ENCODE data around the gene C1orf115. TPM values are rescaled to one million over a fixed set of nuclear protein-coding genes. Genes with fewer than 3 reads are reported as not detected.
A peak's percentile ranks its signal among the peaks of the same experiment; 100 is the strongest.

C1orf115 gene
- total RNA-seq (2022) (26.5 and 33.9 TPM in 2 replicates), Bru-seq, nascent RNA (percentile 72 among the genes with signal in this experiment), BruChase-seq, experiment 1, labeled RNA remaining after a 2-hour chase (percentile 83 among the genes with signal in this experiment), BruChase-seq, experiment 2, labeled RNA remaining after a 6-hour chase (percentile 91 among the genes with signal in this experiment)
- long read RNA-seq, transcript C1orf115-201 (2 exons, 3,413 nt): major isoform, 137 of 150 reads
- long read RNA-seq, partial matches to known transcripts: 13 of 150 reads
- long read RNA-seq, other reads (novel, unspliced or antisense): 0 of 150 reads

- Mint-ChIP-seq H3K36me3 (ENCODE audit: insufficient read depth, unreplicated experiment) (peaks cover 5% of the 10 kb centered on the region), H3K4me3 (ENCODE audit: unreplicated experiment) (peak within 1 kb of the TSS; percentile 94), H3K27ac (ENCODE audit: unreplicated experiment) (peak within 1 kb of the TSS; percentile 82), H3K4me1 (ENCODE audit: low read depth, unreplicated experiment) (no peaks in the 10 kb centered on the region), H3K27me3 (ENCODE audit: insufficient read depth, unreplicated experiment) (no peaks in the 10 kb centered on the region), H3K9me3 (ENCODE audit: unreplicated experiment) (no peaks in the 10 kb centered on the region)
- TF ChIP-seq CTCF (IDR thresholded peaks at IDR 0.05; ENCODE audit: insufficient read depth in 1 of 2, low read depth in 1 of 2, low read length in 1 of 2, severe bottlenecking in 1 of 2, unreplicated experiment in 1 of 2): peak; percentile 95 to 98
- Histone ChIP-seq H3K36me3 (ENCODE audit: control insufficient read depth, insufficient read depth, low read length) (no peaks in the 10 kb centered on the region), H3K4me3 (ENCODE audit: low read depth, low read length) (peak within 1 kb of the TSS; percentile 94), H3K4me1 (peaks cover 8% of the 10 kb centered on the region; the same call in 1 of the 2 replicates), H3K9me3 (no peaks in the 10 kb centered on the region), H3K27me3 (replicated peaks; ENCODE audit: control insufficient read depth, insufficient read depth, low read length) (no peaks in the 10 kb centered on the region)
- intact Hi-C loops (cut with micrococcal nuclease; ENCODE audit: unreplicated experiment): loop anchor here (1.0 to 5.0 kb wide), 4 partner anchors 43 to 418 kb away; partner anchors contain the start of genes MTARC2 and RAB3GAP2
- no TSS peak for BruUV-seq (replicated peaks)
- ChIA-PET CTCF (interaction anchor here (1.4 to 2.3 kb wide), 3 partner anchors 43 to 86 kb away, joined by 3 to 33 read pairs (median 11); partner anchors contain the start of gene MTARC2), POLR2A (no interaction called here)
- peak; percentile 80 to 95 for DNase-seq
These were observed at the start of gene C1orf115 for GRCh38 chr1:220690140-220691052. Gene C1orf115 (plus strand): TSS chr1:220690363. CDS start chr1:220690403, 40 bp downstream.

DNA sequence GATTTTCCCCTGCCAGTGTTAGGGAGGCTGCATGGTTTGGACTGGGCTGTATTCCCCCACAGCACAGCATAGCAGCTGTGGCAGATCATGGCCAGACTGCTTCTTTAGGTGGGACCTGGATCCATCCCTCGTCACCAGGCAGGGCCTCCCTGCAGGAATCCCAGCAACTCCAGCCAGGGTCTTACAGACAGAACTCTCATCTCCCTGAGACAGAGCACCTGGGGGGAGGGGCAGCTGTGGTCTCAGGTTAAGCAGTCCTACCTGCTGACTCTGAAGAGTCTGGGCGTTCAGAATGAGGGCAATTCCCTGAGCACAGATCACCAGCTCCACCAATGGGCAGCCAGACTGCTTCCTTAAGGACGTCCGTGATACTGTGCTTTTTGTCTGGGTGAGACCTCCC is 47.9 kb upstream of the C1orf115 start:
- Mint-ChIP-seq H3K27me3 (ENCODE audit: insufficient read depth, unreplicated experiment) (peaks cover 8% of the 10 kb centered on the region), H3K27ac (ENCODE audit: unreplicated experiment) (no peak overlapping the region), H3K4me1 (ENCODE audit: low read depth, unreplicated experiment) (no peaks in the 10 kb centered on the region), H3K9me3 (ENCODE audit: unreplicated experiment) (no peaks in the 10 kb centered on the region), H3K4me3 (ENCODE audit: unreplicated experiment) (no peak overlapping the region), H3K36me3 (ENCODE audit: insufficient read depth, unreplicated experiment) (no peaks in the 10 kb centered on the region)
- no peak for TF ChIP-seq CTCF (IDR thresholded peaks at IDR 0.05; ENCODE audit: insufficient read depth in 1 of 2, low read depth in 1 of 2, low read length in 1 of 2, severe bottlenecking in 1 of 2, unreplicated experiment in 1 of 2)
- no peaks in the 10 kb centered on the region for H3K9me3 ChIP-seq
- H3K4me1 ChIP-seq: no peaks in the 10 kb centered on the region
- intact Hi-C loops (cut with micrococcal nuclease; ENCODE audit: unreplicated experiment): no loop called here
- BruUV-seq (replicated peaks): no TSS peak
- POLR2A ChIA-PET: no interaction called here
- H3K27me3 ChIP-seq (replicated peaks; ENCODE audit: control insufficient read depth, insufficient read depth, low read length): no peaks in the 10 kb centered on the region
- CTCF ChIA-PET: no interaction called here
- peak in 1 of 2 experiments; percentile 6 for DNase-seq
- no peaks in the 10 kb centered on the region for H3K36me3 ChIP-seq (ENCODE audit: control insufficient read depth, insufficient read depth, low read length)
- no peak overlapping the region for H3K4me3 ChIP-seq (ENCODE audit: low read depth, low read length)

GRCh38 chr1:220652995-220653394 is 37.2 kb upstream of the C1orf115 start:
- no peaks in the 10 kb centered on the region for H3K36me3 Mint-ChIP-seq (ENCODE audit: insufficient read depth, unreplicated experiment)
- no peaks in the 10 kb centered on the region for H3K9me3 Mint-ChIP-seq (ENCODE audit: unreplicated experiment)
- Histone ChIP-seq H3K9me3 (no peaks in the 10 kb centered on the region), H3K27me3 (replicated peaks; ENCODE audit: control insufficient read depth, insufficient read depth, low read length) (no peaks in the 10 kb centered on the region), H3K4me3 (ENCODE audit: low read depth, low read length) (no peak overlapping the region), H3K36me3 (ENCODE audit: control insufficient read depth, insufficient read depth, low read length) (no peaks in the 10 kb centered on the region), H3K4me1 (no peaks in the 10 kb centered on the region)
- H3K4me3 Mint-ChIP-seq (ENCODE audit: unreplicated experiment): no peak overlapping the region
- DNase-seq: no peak
- POLR2A ChIA-PET: no interaction called here
- H3K27me3 Mint-ChIP-seq (ENCODE audit: insufficient read depth, unreplicated experiment): peaks cover 7% of the 10 kb centered on the region
- no peak for TF ChIP-seq CTCF (IDR thresholded peaks at IDR 0.05; ENCODE audit: insufficient read depth in 1 of 2, low read depth in 1 of 2, low read length in 1 of 2, severe bottlenecking in 1 of 2, unreplicated experiment in 1 of 2)
- H3K27ac Mint-ChIP-seq (ENCODE audit: unreplicated experiment): no peak overlapping the region
- CTCF ChIA-PET: no interaction called here
- H3K4me1 Mint-ChIP-seq (ENCODE audit: low read depth, unreplicated experiment): no peaks in the 10 kb centered on the region
- intact Hi-C loops (cut with micrococcal nuclease; ENCODE audit: unreplicated experiment): no loop called here
- no TSS peak for BruUV-seq (replicated peaks)

All from Caco-2 (cell line).